ENCODE data around the gene USP49. TPM values are rescaled to one million over a fixed set of nuclear protein-coding genes. Genes with fewer than 3 reads are reported as not detected.

The USP49 gene
- total and polyA plus RNA-seq, 11 donors: 0.87 to 3.4 (median 1.7) TPM

GRCh38 chr6:41746107-41746506, 149.1 kb downstream of the USP49 start:
- H3K4me3 ChIP-seq: no peak overlapping the region
- WGBS, 4 donors: 91 to 94% (median 93%) methylated on average over 10 of the region's 10 CpGs
- TF ChIP-seq CTCF (IDR thresholded peaks at IDR 0.05) (no peak), POLR2A (IDR thresholded peaks at IDR 0.05) (no peak)
- ATAC-seq (no peak), DNase-seq (peak in 1 of 5 donors; percentile 31)
- H3K4me1 ChIP-seq: no peaks in the 10 kb centered on the region
- no peaks in the 10 kb centered on the region for H3K27me3 ChIP-seq
- no peaks in the 10 kb centered on the region for H3K36me3 ChIP-seq
- intact Hi-C loops (cut with DNase I): no loop called here
- no peaks in the 10 kb centered on the region for H3K9me3 ChIP-seq
- no peak overlapping the region for H3K27ac ChIP-seq

DNA sequence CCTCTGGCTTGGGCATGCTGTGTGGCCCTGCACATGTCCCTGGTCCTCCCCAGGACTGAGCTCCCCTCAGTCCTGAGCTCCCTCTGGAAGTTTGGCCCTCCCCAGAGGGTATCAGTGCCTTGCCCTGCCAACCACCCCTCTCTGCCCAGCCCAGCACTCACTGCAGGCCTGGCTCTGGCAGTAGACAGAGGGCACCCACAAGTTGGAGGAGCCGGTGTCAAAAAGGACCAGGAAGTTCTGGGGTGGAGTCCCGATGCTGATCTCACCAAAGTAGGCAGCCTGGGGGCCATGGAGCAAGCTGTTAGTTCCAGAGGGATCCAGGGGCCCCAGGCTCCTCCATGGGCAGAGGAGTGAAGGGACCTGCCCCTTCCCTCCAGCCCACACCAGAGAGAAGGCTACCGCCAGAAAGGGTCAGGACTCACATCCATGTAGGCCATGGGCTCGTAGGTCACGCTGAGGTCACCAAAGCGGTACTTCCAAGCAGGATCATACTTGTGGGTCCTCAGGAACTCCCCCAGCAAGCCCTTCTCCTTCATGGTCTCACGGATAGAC, 150.9 kb downstream of the USP49 start:
- Histone ChIP-seq H3K36me3 (no peaks in the 10 kb centered on the region), H3K4me3 (no peak overlapping the region), H3K27me3 (no peaks in the 10 kb centered on the region), H3K9me3 (no peaks in the 10 kb centered on the region), H3K27ac (no peak overlapping the region), H3K4me1 (no peaks in the 10 kb centered on the region)
- 81 to 90% (median 89%) methylated on average over 5 to 7 of the region's 7 CpGs for WGBS, 4 donors
- TF ChIP-seq CTCF (IDR thresholded peaks at IDR 0.05) (no peak), POLR2A (IDR thresholded peaks at IDR 0.05) (no peak)
- intact Hi-C loops (cut with DNase I): no loop called here
- ATAC-seq (no peak), DNase-seq (peak in 1 of 5 donors; percentile 29)

GRCh38 chr6:41743406-41744235, 151.6 kb downstream of the USP49 start:
- H3K4me3 ChIP-seq: no peak overlapping the region
- peak in 1 of 5 donors; percentile 26 for DNase-seq
- WGBS, 4 donors: 91 to 95% (median 94%) methylated on average over 2 to 6 of the region's 6 CpGs
- H3K36me3 ChIP-seq: no peaks in the 10 kb centered on the region
- no peaks in the 10 kb centered on the region for H3K9me3 ChIP-seq
- no peak for TF ChIP-seq POLR2A (IDR thresholded peaks at IDR 0.05)
- intact Hi-C loops (cut with DNase I): no loop called here
- H3K27me3 ChIP-seq: no peaks in the 10 kb centered on the region
- H3K4me1 ChIP-seq: no peaks in the 10 kb centered on the region
- H3K27ac ChIP-seq: no peak overlapping the region
- ATAC-seq: no peak

DNA sequence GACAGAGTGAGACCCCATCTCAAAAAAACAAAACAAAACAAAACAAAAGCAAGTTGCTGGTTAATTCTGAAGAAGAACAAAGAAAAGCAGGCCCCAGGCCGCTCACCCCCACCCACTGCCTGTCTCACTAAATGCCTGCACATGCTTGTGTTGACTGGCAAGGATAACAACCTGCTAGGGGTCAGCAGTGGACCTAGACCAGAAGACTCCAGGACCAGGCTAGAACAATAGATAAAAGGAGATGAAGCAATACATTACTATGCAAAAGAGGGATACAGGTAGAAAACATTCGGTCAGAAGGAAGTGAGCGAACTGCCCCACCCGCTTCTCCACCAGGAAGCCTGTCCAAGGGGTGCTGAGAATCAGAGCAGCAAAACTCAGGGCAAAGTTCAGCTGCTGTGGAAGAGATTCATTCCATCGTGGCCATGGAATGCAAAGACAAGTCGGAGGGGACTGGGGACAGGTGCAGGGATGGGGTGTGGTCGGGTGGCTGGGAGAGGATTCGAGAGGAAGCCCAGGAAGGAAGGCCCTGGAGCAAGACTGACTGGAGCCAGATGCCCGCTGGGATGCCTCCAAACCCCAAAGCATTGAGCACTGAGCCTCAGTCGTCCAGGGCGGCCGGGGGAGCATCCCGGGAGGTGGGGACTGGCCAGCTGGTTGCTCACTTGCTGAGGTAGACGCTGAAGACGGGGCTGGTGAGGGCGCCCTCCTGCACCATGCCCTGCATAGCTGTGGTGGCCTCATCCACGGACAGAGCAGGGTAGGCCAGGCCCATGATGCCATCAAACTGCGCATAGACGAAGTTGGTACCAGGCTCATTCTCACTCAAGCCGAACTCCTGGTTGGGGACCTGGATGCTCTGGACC, 153.3 kb downstream of the USP49 start:
- DNase-seq (peak in 1 of 5 donors; percentile 54), ATAC-seq (peak in 1 of 4 donors; percentile 8)
- no peak overlapping the region for H3K27ac ChIP-seq
- intact Hi-C loops (cut with DNase I): no loop called here
- H3K4me1 ChIP-seq: no peaks in the 10 kb centered on the region
- 85 to 88% (median 86%) methylated on average over 18 to 20 of the region's 20 CpGs for WGBS, 4 donors
- TF ChIP-seq CTCF (IDR thresholded peaks at IDR 0.05): no peak
- TF ChIP-seq POLR2A (IDR thresholded peaks at IDR 0.05): no peak
- no peaks in the 10 kb centered on the region for H3K9me3 ChIP-seq
- no peaks in the 10 kb centered on the region for H3K27me3 ChIP-seq
- H3K4me3 ChIP-seq: no peak overlapping the region
- no peaks in the 10 kb centered on the region for H3K36me3 ChIP-seq

All from heart left ventricle (tissue), 16 donors.